Colonic mucosa (tissue), 4 donors: ENCODE results near the gene TALDO1. TPM values are rescaled to one million over a fixed set of nuclear protein-coding genes. Genes with fewer than 3 reads are reported as not detected.
A peak's percentile ranks its signal among the peaks of the same experiment; 100 is the strongest.

Source experiments
- DNase-seq: peaks from one replicate; pipeline ENCODE4 v3.0.0-alpha.2; 2020
- H3K27ac ChIP-seq: fragments of 200-600 bp; one replicate; pipeline ENCODE4 v1.8.0; 2021
- H3K27me3 ChIP-seq: fragments of 200-600 bp; one replicate; pipeline ENCODE4 v1.8.0; 2021
- H3K36me3 ChIP-seq: fragments of 200-600 bp; one replicate; pipeline ENCODE4 v1.8.0; 2021
- H3K4me1 ChIP-seq: fragments of 200-600 bp; one replicate; pipeline ENCODE4 v1.8.0; 2021; ENCODE audit warnings: mild to moderate bottlenecking
- H3K4me3 ChIP-seq: fragments of 200-600 bp; one replicate; pipeline ENCODE4 v1.8.0; 2021
- H3K9ac ChIP-seq, 2 donors: one replicate each; pipeline ENCODE4 v1.7.0; 2013; ENCODE audit warnings: control low read depth in 2 of 2, low read depth in 2 of 2, low read length in 2 of 2
- H3K9me3 ChIP-seq: fragments of 200-600 bp; one replicate; pipeline ENCODE4 v1.8.0; 2021
- CTCF ChIP-seq: fragments of 200-600 bp; IDR thresholded peaks from one replicate; pipeline ENCODE4 v1.8.0; 2022; ENCODE audit warnings: antibody characterized with exemption, mild to moderate bottlenecking
- intact Hi-C: fragments of 100-400 bp; cut with DNase I; formaldehyde crosslinking; loops from one replicate; pipeline ENCODE4 v1.14.1; 2022
- total RNA-seq, 2 donors: library from RNA; stranded (reverse); fragmentation: NEBNext Ultra II Directional in 1 of 2; extraction: Animal tissue kit (Norgen Biotek cat#: 25700) in 1 of 2; gene quantifications; one replicate each; pipeline ENCODE4 v1.2.1, GENCODE V29; 2021
- donor health status: healthy.
- donor health status: DM: no; HTN: no; CAD: no.
- donor health status: DM: no; HTN: no; CAD: no.

Gene TALDO1
- total RNA-seq, 2 donors from 2014 or later = 195 to 274 TPM

GRCh38 chr11:776561-777287 is 29.5 kb downstream of the TALDO1 start:
- H3K27me3 ChIP-seq = no peaks in the 10 kb centered on the region
- no peaks in the 10 kb centered on the region for H3K9me3 ChIP-seq
- H3K9ac ChIP-seq = peak overlapping the region; percentile 85 to 93
- H3K4me3 ChIP-seq = peak overlapping the region; percentile 72
- H3K4me1 ChIP-seq = peaks cover 16% of the 10 kb centered on the region
- no peak overlapping the region for H3K27ac ChIP-seq
- intact Hi-C loops = no loop called here
- no peak for DNase-seq
- no peak for TF ChIP-seq CTCF
- no peaks in the 10 kb centered on the region for H3K36me3 ChIP-seq

- no peak for TF ChIP-seq CTCF
- peak within 1 kb of the TSS; percentile 72 for H3K4me3 ChIP-seq
- no peaks in the 10 kb centered on the region for H3K36me3 ChIP-seq
- peak within 1 kb of the TSS; percentile 93 to 95 for H3K9ac ChIP-seq
- no peaks in the 10 kb centered on the region for H3K27me3 ChIP-seq
- H3K27ac ChIP-seq = peak within 1 kb of the TSS; percentile 37
- no peaks in the 10 kb centered on the region for H3K9me3 ChIP-seq
- peaks cover 16% of the 10 kb centered on the region for H3K4me1 ChIP-seq
- intact Hi-C loops = no loop called here
- peak; percentile 94 for DNase-seq
These were observed 30.3 kb downstream of the TALDO1 start, which contains the start of gene GATD1 for GRCh38 chr11:777288-778255. TSS of gene GATD1 (minus strand) at chr11:777487. CDS start at chr11:777462, 25 bp downstream.

- Histone ChIP-seq H3K4me3 (no peak overlapping the region), H3K9ac (no peak overlapping the region), H3K27ac (no peak overlapping the region), H3K9me3 (no peaks in the 10 kb centered on the region), H3K4me1 (peaks cover 16% of the 10 kb centered on the region), H3K36me3 (no peaks in the 10 kb centered on the region), H3K27me3 (no peaks in the 10 kb centered on the region)
- DNase-seq = no peak
- intact Hi-C loops = no loop called here
- TF ChIP-seq CTCF = no peak
These were observed 32.0 kb downstream of the TALDO1 start for GRCh38 chr11:778976-779954.

- Histone ChIP-seq H3K9ac (no peak overlapping the region), H3K4me3 (no peak overlapping the region), H3K27ac (no peak overlapping the region), H3K9me3 (no peaks in the 10 kb centered on the region), H3K36me3 (no peaks in the 10 kb centered on the region), H3K4me1 (peaks cover 15% of the 10 kb centered on the region), H3K27me3 (no peaks in the 10 kb centered on the region)
- DNase-seq = no peak
- no peak for TF ChIP-seq CTCF
- intact Hi-C loops = no loop called here
These were observed 32.8 kb downstream of the TALDO1 start for GRCh38 chr11:779955-780532.
